GM12878 (cell line): ENCODE results near the gene EYS. TPM values are rescaled to one million over a fixed set of nuclear protein-coding genes. Genes with fewer than 3 reads are reported as not detected.

Source experiments
- ATAC-seq: fragments of 200-7000 bp; cut with Tn5 transposase; 3 replicates; pipeline ENCODE4 v1.9.1; 2020; ENCODE audit warnings: mild to moderate bottlenecking, moderate library complexity
- BruUV-seq: library from RNA; stranded (reverse); fragments of 400-500 nt; replicated peaks from 2 replicates; lab custom pipeline; 2021; lab: Mats Ljungman, UMichigan
- CTCF ChIA-PET: fragments of 300-600 bp; sonication (Branson Sonifier 250); formaldehyde crosslinking; extraction: SDS; loops from one replicate; lab custom pipeline; 2021; ENCODE audit warnings: inconsistent platforms; lab: Yijun Ruan, JAX
- POLR2A ChIA-PET: fragments of 350-600 bp; formaldehyde crosslinking; extraction: SDS; loops from one replicate; lab custom pipeline; 2021; ENCODE audit warnings: inconsistent platforms; lab: Charles Lee
- RAD21 ChIA-PET: fragments of 300-600 bp; sonication (Branson Sonifier 250); formaldehyde crosslinking; loops from one replicate; lab custom pipeline; 2023; ENCODE audit warnings: antibody characterized with exemption; ENCODE audit not compliant: unreplicated experiment; lab: Charles Lee
- SMC1A ChIA-PET: fragments of 300-600 bp; sonication (Branson Sonifier 250); formaldehyde crosslinking; loops from one replicate; lab custom pipeline; 2023; ENCODE audit not compliant: unreplicated experiment, uncharacterized antibody; lab: Charles Lee
- DNase-seq: peaks from one replicate; pipeline ENCODE4 v3.0.0-alpha.2; 2011; ENCODE audit warnings: low read depth, low spot score
- FAIRE-seq: peaks from 3 replicates; lab custom pipeline; 2011; peaks lifted over from hg19 to GRCh38; lab: Jason Lieb, UNC
- H2AFZ ChIP-seq: 2 replicates; pipeline ENCODE4 v1.6.0; 2011; ENCODE audit warnings: low read depth, low read length, control low read depth; ENCODE audit not compliant: control insufficient read depth
- H3K27ac ChIP-seq: 2 replicates; pipeline ENCODE4 v1.5.1; 2011; ENCODE audit warnings: control low read depth; ENCODE audit not compliant: control insufficient read depth, insufficient read depth
- H3K27me3 ChIP-seq, 2 experiments: replicated peaks in 1 of 2; 2 replicates each; pipeline versions ENCODE4 v1.6.0 to v1.6.1; 2011; ENCODE audit warnings: low read length in 1 of 2; ENCODE audit not compliant: control insufficient read depth in 2 of 2, insufficient read depth in 2 of 2
- H3K36me3 ChIP-seq, 2 experiments: 2 replicates each; pipeline ENCODE4 v1.5.1; 2011; ENCODE audit warnings: low read length in 1 of 2; ENCODE audit not compliant: control insufficient read depth in 2 of 2, insufficient read depth in 2 of 2
- H3K4me1 ChIP-seq: 2 replicates; pipeline ENCODE4 v1.6.1; 2011; ENCODE audit warnings: mild to moderate bottlenecking, low read length, moderate library complexity, mixed read lengths; ENCODE audit not compliant: control insufficient read depth, insufficient read depth
- H3K4me2 ChIP-seq: 2 replicates; pipeline ENCODE4 v1.6.0; 2011; ENCODE audit warnings: control low read depth; ENCODE audit not compliant: control insufficient read depth, insufficient read depth
- H3K4me3 ChIP-seq: fragments of 200-600 bp; sonication (generic); 2 replicates; pipeline ENCODE4 v1.5.1; 2016
- H3K79me2 ChIP-seq: 2 replicates; pipeline ENCODE4 v1.6.0; 2011; ENCODE audit warnings: low read length; ENCODE audit not compliant: control insufficient read depth, insufficient read depth
- H3K9ac ChIP-seq: 2 replicates; pipeline ENCODE4 v1.8.0; 2011; ENCODE audit warnings: low read length, control low read depth, mixed read lengths; ENCODE audit not compliant: control insufficient read depth, insufficient read depth
- H3K9me3 ChIP-seq: replicated peaks from 3 replicates; pipeline ENCODE4 v1.5.1; 2011; ENCODE audit warnings: mild to moderate bottlenecking, low read length; ENCODE audit not compliant: control insufficient read depth, insufficient read depth
- H4K20me1 ChIP-seq: 2 replicates; pipeline ENCODE4 v1.6.0; 2011; ENCODE audit not compliant: control insufficient read depth, insufficient read depth
- BHLHE40 ChIP-seq, 2 experiments: fragments of 450-650 bp in 1 of 2; IDR thresholded peaks; 2 replicates each; pipeline ENCODE4 v1.6.1; 2011 to 2017; ENCODE audit warnings: low read depth in 2 of 2, borderline replicate concordance in 1 of 2, improper control_type of control experiment in 1 of 2, low read length in 1 of 2, mild to moderate bottlenecking in 1 of 2
- BRCA1 ChIP-seq: IDR thresholded peaks from 2 replicates; pipeline ENCODE4 v1.6.1; 2011; ENCODE audit warnings: low read depth, low read length, improper control_type of control experiment
- CEBPB ChIP-seq, 2 experiments: fragments of 150-350 bp in 1 of 2; IDR thresholded peaks; 2 replicates each; pipeline ENCODE4 v1.6.1; 2012 to 2014; ENCODE audit warnings: low read depth in 2 of 2, low read length in 2 of 2, borderline replicate concordance in 1 of 2, inconsistent platforms in 1 of 2
- CEBPZ ChIP-seq: fragments of 150-350 bp; IDR thresholded peaks from 2 replicates; pipeline ENCODE4 v1.6.1; 2016; ENCODE audit warnings: low read depth, low read length
- CREB1 ChIP-seq: IDR thresholded peaks from 2 replicates; pipeline ENCODE4 v1.6.1; 2012; ENCODE audit warnings: low read depth, mild to moderate bottlenecking, inconsistent platforms
- ELK1 ChIP-seq: IDR thresholded peaks from 2 replicates; pipeline ENCODE4 v1.6.1; 2012; ENCODE audit warnings: low read depth, low read length, improper control_type of control experiment
- HDGF ChIP-seq: fragments of 450-650 bp; IDR thresholded peaks from 2 replicates; pipeline ENCODE4 v1.6.1; 2016; ENCODE audit warnings: antibody characterized with exemption
- HSF1 ChIP-seq: fragments of 150-350 bp; IDR thresholded peaks from 2 replicates; pipeline ENCODE4 v1.6.1; 2014; ENCODE audit warnings: mild to moderate bottlenecking, low read depth, low read length
- MTA2 ChIP-seq: fragments of 450-650 bp; IDR thresholded peaks from 2 replicates; pipeline ENCODE4 v1.6.1; 2016; ENCODE audit warnings: low read depth, mild to moderate bottlenecking, moderate library complexity
- RB1 ChIP-seq: fragments of 450-650 bp; formaldehyde crosslinking; IDR thresholded peaks from 2 replicates; pipeline ENCODE4 v1.6.1; 2017; ENCODE audit warnings: mild to moderate bottlenecking, borderline replicate concordance
- SIX5 ChIP-seq: IDR thresholded peaks from 2 replicates; pipeline ENCODE4 v1.6.1; 2011; ENCODE audit warnings: mild to moderate bottlenecking, low read depth, low read length, moderate library complexity; ENCODE audit not compliant: severe bottlenecking
- SP1 ChIP-seq: IDR thresholded peaks from one replicate; pipeline ENCODE4 v1.6.1; 2011; ENCODE audit warnings: low read depth, low read length
- SREBF2 ChIP-seq: IDR thresholded peaks from 2 replicates; pipeline ENCODE4 v1.6.1; 2012; ENCODE audit warnings: mild to moderate bottlenecking, low read length
- TAF1 ChIP-seq: IDR thresholded peaks from 2 replicates; pipeline ENCODE4 v1.6.1; 2011; ENCODE audit warnings: mild to moderate bottlenecking, low read depth, low read length, borderline replicate concordance
- TARDBP ChIP-seq: IDR thresholded peaks from 2 replicates; pipeline ENCODE4 v1.6.1; 2016; ENCODE audit warnings: borderline replicate concordance
- TCF3 ChIP-seq: IDR thresholded peaks from 2 replicates; pipeline ENCODE4 v1.6.1; 2012; ENCODE audit warnings: low read depth, mild to moderate bottlenecking, low read length, borderline replicate concordance; ENCODE audit not compliant: insufficient read depth
- WGBS: methylation state at CpG from one replicate; pipeline ENCODE4 v1.1.6; 2016; ENCODE audit warnings: low lambda C conversion rate; ENCODE audit not compliant: insufficient replicate concordance, insufficient coverage; ENCODE audit errors: missing lambda C conversion rate; 5-methylcytosine and 5-hydroxymethylcytosine counted together
- in situ Hi-C: fragments of 300-500 bp; cut with MboI; formaldehyde crosslinking; loops from 9 replicates; pipeline ENCODE4 v1.14.3; 2018; ENCODE audit warnings: mixed read lengths
- intact Hi-C: fragments of 100-400 bp; cut with micrococcal nuclease; formaldehyde crosslinking; loops from one replicate; pipeline ENCODE4 v1.14.2; 2022; ENCODE audit not compliant: unreplicated experiment
- polyA plus RNA-seq, 11 experiments: library from polyadenylated mRNA; depleted of rRNA in 4 of 11; unstranded in 6 of 11; stranded (reverse) in 5 of 11; fragments of >200 nt; fragmentation: Nextera tagmentation in 4 of 11; fragmentation: Illumina TruSeq in 1 of 11; extraction: Ambion mirVana in 4 of 11; extraction: Trizol in 1 of 11; gene quantifications; 1 replicate in 1 of 11; 2 replicates in 10 of 11; pipeline versions ENCODE4 v1.2.1 to v1.2.3, GENCODE V29; 2011 to 2016; ENCODE audit warnings: inconsistent platforms in 2 of 11, missing spikeins in 2 of 11, low read depth in 1 of 11
- total RNA-seq, 4 experiments: library from RNA; depleted of rRNA in 3 of 4; stranded (reverse); fragments of >200 nt in 3 of 4; fragmentation: Illumina TruSeq in 1 of 4; extraction: Trizol in 1 of 4; gene quantifications; 2 replicates each; pipeline versions ENCODE4 v1.2.1 to v1.2.3, GENCODE V29; 2013 to 2021

The EYS gene
- total and polyA plus RNA-seq, 10 of the 15 experiments (the other 5 are each of a cell fraction or from before 2014, with no cell fraction given), result under 0.01 to 0.14 (median 0.02) TPM; not detected in 1

- no peak overlapping the region for H3K4me3 ChIP-seq
- no peaks in the 10 kb centered on the region for H3K36me3 ChIP-seq
- no peaks in the 10 kb centered on the region for H3K79me2 ChIP-seq
- no TSS peak for BruUV-seq
- SMC1A ChIA-PET, result interaction anchor here (1.0 kb wide), 1 partner anchor 13 kb away, joined by 3 read pairs; no protein-coding TSS in a partner anchor
- ATAC-seq (no peak), FAIRE-seq (no peak), DNase-seq (no peak)
- H3K9me3 ChIP-seq, result no peaks in the 10 kb centered on the region
- 40% methylated on average over 5 of the region's 5 CpGs for WGBS
- H4K20me1 ChIP-seq, result no peaks in the 10 kb centered on the region
- in situ Hi-C loops, result no loop called here
- no peak overlapping the region for H2AFZ ChIP-seq
- no peak overlapping the region for H3K9ac ChIP-seq
- H3K27ac ChIP-seq, result no peak overlapping the region
- intact Hi-C loops, result no loop called here
- RAD21 ChIA-PET, result no interaction called here
- POLR2A ChIA-PET, result no interaction called here
- TF ChIP-seq SREBF2 (no peak), MTA2 (no peak), CEBPB (IDR thresholded peaks at IDR 0.05; ENCODE audit: borderline replicate concordance in 1 of 2, low read depth in 2 of 2, low read length in 2 of 2) (no peak), CEBPZ (no peak), BRCA1 (no peak), RB1 (no peak), HDGF (no peak), TCF3 (no peak), SIX5 (no peak), TARDBP (no peak), SP1 (no peak), HSF1 (no peak), BHLHE40 (IDR thresholded peaks at IDR 0.05; ENCODE audit: borderline replicate concordance in 1 of 2, low read depth in 2 of 2, low read length in 1 of 2) (no peak), CREB1 (no peak), ELK1 (no peak), TAF1 (no peak)
- H3K27me3 ChIP-seq, result no peaks in the 10 kb centered on the region
- H3K4me2 ChIP-seq, result no peak overlapping the region
- H3K4me1 ChIP-seq, result peaks cover 14% of the 10 kb centered on the region; the same call in 1 of the 2 replicates
- CTCF ChIA-PET, result no interaction called here
Measured at GRCh38 chr6:64270083-64270482, 1436.9 kb downstream of the EYS start.
